HG03521 (cell line): ENCODE results near the gene TPK1.
A peak's percentile ranks its signal among the peaks of the same experiment; 100 is the strongest.
"Not testable (repeated sequence)": the region's sequence is repeated elsewhere in the genome, so short reads cannot be mapped to it uniquely, and the experiment has no call there.

Source experiments
- ATAC-seq: cut with Tn5 transposase; IDR thresholded peaks from one replicate; pipeline ENCODE4 v1.9.1; 2021; ENCODE audit warnings: mild to moderate bottlenecking, moderate library complexity; ENCODE audit not compliant: unreplicated experiment

The TPK1 gene

GRCh38 chr7:144729226-144729625, 106.6 kb downstream of the TPK1 start:
- no peak for ATAC-seq

GRCh38 chr7:144728551-144728950, 107.3 kb downstream of the TPK1 start:
- ATAC-seq = no peak

GRCh38 chr7:144726840-144727239, 109.0 kb downstream of the TPK1 start:
- ATAC-seq = not testable (repeated sequence)

GRCh38 chr7:144725070-144725469, 110.8 kb downstream of the TPK1 start:
- peak; percentile 100 for ATAC-seq

- no peak for ATAC-seq
These were observed 112.6 kb downstream of the TPK1 start for GRCh38 chr7:144723301-144723700.

GRCh38 chr7:144720710-144721109, 115.1 kb downstream of the TPK1 start:
- no peak for ATAC-seq

GRCh38 chr7:144720149-144720548, 115.7 kb downstream of the TPK1 start:
- no peak for ATAC-seq

GRCh38 chr7:144717720-144718119, 118.1 kb downstream of the TPK1 start:
- no peak for ATAC-seq

- no peak for ATAC-seq
These were observed 122.0 kb downstream of the TPK1 start for GRCh38 chr7:144713850-144714249.

GRCh38 chr7:144710791-144711190, 125.1 kb downstream of the TPK1 start:
- no peak for ATAC-seq

GRCh38 chr7:144709066-144709465, 126.8 kb downstream of the TPK1 start:
- no peak for ATAC-seq

- ATAC-seq = no peak
These were observed 144.6 kb downstream of the TPK1 start for GRCh38 chr7:144691240-144691639.

GRCh38 chr7:144682581-144683280, 153.1 kb downstream of the TPK1 start:
- ATAC-seq = no peak

- ATAC-seq = no peak
These were observed 159.4 kb downstream of the TPK1 start for GRCh38 chr7:144676492-144676891.

- ATAC-seq = no peak
These were observed 161.3 kb downstream of the TPK1 start for GRCh38 chr7:144674550-144674949.

GRCh38 chr7:144672869-144673268, 163.0 kb downstream of the TPK1 start:
- ATAC-seq = no peak

- ATAC-seq = no peak
These were observed 164.4 kb downstream of the TPK1 start for GRCh38 chr7:144671429-144671828.

GRCh38 chr7:144670218-144670617, 165.6 kb downstream of the TPK1 start:
- no peak for ATAC-seq

- ATAC-seq = no peak
These were observed 167.3 kb downstream of the TPK1 start for GRCh38 chr7:144668503-144668902.

GRCh38 chr7:144665689-144666381, 170.0 kb downstream of the TPK1 start:
- no peak for ATAC-seq

GRCh38 chr7:144659211-144659610, 176.6 kb downstream of the TPK1 start:
- ATAC-seq = no peak

- peak; percentile 47 for ATAC-seq
These were observed 178.8 kb downstream of the TPK1 start for GRCh38 chr7:144656965-144657517.
